ENCODE data around the gene USP12. TPM values are rescaled to one million over a fixed set of nuclear protein-coding genes. Genes with fewer than 3 reads are reported as not detected.

Gene USP12
- total and polyA plus RNA-seq, 3 donors from 2014 or later, result 24.3 to 30.2 (median 26.1) TPM

- 74 to 75% methylated on average over 6 of the region's 6 CpGs for WGBS, 2 donors
These were observed 116.1 kb downstream of the USP12 start for GRCh38 chr13:27055526-27055925.

GRCh38 chr13:27054760-27055159 is 116.9 kb downstream of the USP12 start:
- no peaks in the 10 kb centered on the region for H3K4me1 ChIP-seq
- TF ChIP-seq POLR2A (IDR thresholded peaks at IDR 0.05) (no peak), CTCF (IDR thresholded peaks at IDR 0.05) (no peak)
- DNase-seq, result no peak
- intact Hi-C loops (cut with DNase I; ENCODE audit: low total_unique reads), result no loop called here
- H3K36me3 ChIP-seq (ENCODE audit: low read depth, missing control alignments), result no peaks in the 10 kb centered on the region
- no peaks in the 10 kb centered on the region for H3K9me3 ChIP-seq
- no peaks in the 10 kb centered on the region for H3K27me3 ChIP-seq
- no peak overlapping the region for H3K27ac ChIP-seq
- WGBS, 2 donors, result 81 to 94% methylated on average over 2 of the region's 2 CpGs
- H3K4me3 ChIP-seq, result no peak overlapping the region

More at GRCh38 chr13:27055526-27055925, 116.1 kb downstream of the USP12 start:
- Histone ChIP-seq H3K27ac (no peak overlapping the region), H3K4me1 (no peaks in the 10 kb centered on the region), H3K27me3 (no peaks in the 10 kb centered on the region), H3K4me3 (no peak overlapping the region), H3K36me3 (ENCODE audit: low read depth, missing control alignments) (no peaks in the 10 kb centered on the region), H3K9me3 (no peaks in the 10 kb centered on the region)
- no peak for TF ChIP-seq POLR2A (IDR thresholded peaks at IDR 0.05)
- TF ChIP-seq CTCF (IDR thresholded peaks at IDR 0.05), result no peak
- no peak for DNase-seq
- intact Hi-C loops (cut with DNase I; ENCODE audit: low total_unique reads), result no loop called here

GRCh38 chr13:27053902-27054595 is 117.6 kb downstream of the USP12 start:
- Histone ChIP-seq H3K9me3 (no peaks in the 10 kb centered on the region), H3K4me1 (no peaks in the 10 kb centered on the region), H3K27me3 (no peaks in the 10 kb centered on the region), H3K36me3 (ENCODE audit: low read depth, missing control alignments) (no peaks in the 10 kb centered on the region), H3K27ac (no peak overlapping the region), H3K4me3 (no peak overlapping the region)
- intact Hi-C loops (cut with DNase I; ENCODE audit: low total_unique reads), result no loop called here
- no peak for TF ChIP-seq CTCF (IDR thresholded peaks at IDR 0.05)
- TF ChIP-seq POLR2A (IDR thresholded peaks at IDR 0.05), result no peak
- no peak for DNase-seq
- WGBS, 2 donors, result 82 to 83% methylated on average over 6 of the region's 6 CpGs

GRCh38 chr13:27053210-27053884 is 118.3 kb downstream of the USP12 start:
- intact Hi-C loops (cut with DNase I; ENCODE audit: low total_unique reads), result no loop called here
- Histone ChIP-seq H3K27ac (no peak overlapping the region), H3K4me1 (no peaks in the 10 kb centered on the region), H3K36me3 (ENCODE audit: low read depth, missing control alignments) (no peaks in the 10 kb centered on the region), H3K9me3 (no peaks in the 10 kb centered on the region), H3K4me3 (no peak overlapping the region), H3K27me3 (no peaks in the 10 kb centered on the region)
- 46 to 54% methylated on average over 10 of the region's 10 CpGs for WGBS, 2 donors
- TF ChIP-seq POLR2A (IDR thresholded peaks at IDR 0.05) (no peak), CTCF (IDR thresholded peaks at IDR 0.05) (no peak)
- no peak for DNase-seq
